ENCODE data around the gene AHI1. TPM values are rescaled to one million over a fixed set of nuclear protein-coding genes. Genes with fewer than 3 reads are reported as not detected.

Gene AHI1
- total RNA-seq, 1 experiment from 2014 or later, result 4.7 TPM

DNA sequence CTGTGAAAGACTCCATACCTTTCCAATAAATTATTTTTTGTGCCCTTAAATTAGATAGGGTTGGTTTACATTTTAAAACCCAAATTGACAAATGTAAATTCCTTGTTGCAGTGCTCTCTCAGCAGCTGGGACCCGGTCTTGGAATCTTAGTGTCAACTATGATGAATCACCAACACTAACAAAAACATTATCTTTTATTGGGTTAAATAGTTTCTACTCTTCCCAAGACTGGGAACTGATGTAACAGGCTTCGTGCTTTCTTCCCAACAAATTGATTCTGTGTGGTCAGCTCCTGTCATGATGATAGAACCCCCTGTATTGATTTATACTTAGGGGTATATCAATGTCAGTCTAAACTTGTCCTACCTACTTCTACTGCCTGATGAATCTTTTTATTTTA is 23.2 kb upstream of the AHI1 start:
- no peaks in the 10 kb centered on the region for H3K36me3 ChIP-seq
- DNase-seq, result no peak
- no peaks in the 10 kb centered on the region for H3K27me3 ChIP-seq
- H3K4me3 ChIP-seq, result no peak overlapping the region
- H3K9me3 ChIP-seq, result peaks cover 2% of the 10 kb centered on the region; the same call in 1 of the 2 replicates

DNA sequence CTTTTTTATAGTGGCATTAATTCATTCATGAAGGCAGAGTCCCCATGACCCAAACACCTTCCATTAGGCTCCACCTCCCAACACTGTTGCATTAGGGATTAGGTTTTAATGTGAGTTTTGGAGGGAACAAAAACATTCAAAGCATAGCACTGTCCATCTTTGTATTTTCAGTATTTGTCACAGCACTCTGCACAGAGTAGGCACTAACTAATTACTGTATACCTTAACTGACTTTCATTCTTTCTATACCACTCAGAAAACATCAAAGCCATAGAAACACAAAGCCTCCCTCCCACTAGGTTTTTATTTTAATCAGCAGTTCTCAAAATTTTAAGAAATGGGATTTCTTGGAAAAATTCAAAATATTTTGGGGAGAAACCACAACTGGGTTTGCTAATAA is 21.8 kb upstream of the AHI1 start:
- Histone ChIP-seq H3K9me3 (peaks cover 2% of the 10 kb centered on the region; the same call in 1 of the 2 replicates), H3K4me3 (no peak overlapping the region), H3K27me3 (no peaks in the 10 kb centered on the region), H3K36me3 (no peaks in the 10 kb centered on the region)
- DNase-seq, result no peak

DNA sequence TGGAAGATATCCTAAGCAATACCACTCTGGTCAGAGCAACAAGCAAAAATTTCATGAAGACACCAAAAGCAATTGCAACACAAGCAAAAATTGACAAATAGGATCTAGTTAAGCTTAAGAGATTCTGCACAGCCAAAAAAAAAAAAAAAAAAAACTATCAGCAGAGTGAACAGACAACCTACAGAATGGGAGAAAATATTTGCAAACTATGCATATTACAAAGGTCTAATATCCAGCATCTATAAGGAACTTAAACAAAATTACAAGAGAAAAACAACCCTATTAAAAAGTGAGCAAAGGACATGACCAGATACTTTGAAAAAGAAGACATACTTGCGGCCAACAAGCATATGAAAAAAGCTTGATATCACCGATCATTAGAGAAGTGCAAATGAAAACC is 20.0 kb upstream of the AHI1 start:
- no peaks in the 10 kb centered on the region for H3K27me3 ChIP-seq
- H3K9me3 ChIP-seq, result peaks cover 2% of the 10 kb centered on the region; the same call in 1 of the 2 replicates
- H3K36me3 ChIP-seq, result no peaks in the 10 kb centered on the region
- H3K4me3 ChIP-seq, result no peak overlapping the region
- DNase-seq, result no peak

DNA sequence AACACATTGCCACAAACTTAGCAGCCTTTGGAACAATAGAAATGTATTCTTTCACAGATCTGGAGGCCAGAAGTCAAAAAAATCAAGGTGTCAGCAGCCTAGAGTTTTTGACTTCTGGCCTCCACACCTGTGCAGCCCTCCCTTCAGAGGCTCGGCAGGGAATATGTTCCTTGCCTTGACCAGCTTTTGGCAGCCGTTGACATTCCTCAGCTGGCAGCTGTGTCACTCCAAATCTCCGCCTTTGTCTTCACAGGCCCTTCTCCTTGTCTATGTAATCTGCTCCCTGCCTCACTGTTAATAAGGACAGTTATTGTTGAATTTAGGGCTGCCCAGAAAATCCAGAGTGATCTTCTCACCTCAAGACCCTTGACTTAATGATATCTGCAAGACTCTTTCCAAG is 17.2 kb upstream of the AHI1 start:
- no peak for DNase-seq
- Histone ChIP-seq H3K36me3 (no peaks in the 10 kb centered on the region), H3K4me3 (no peak overlapping the region), H3K27me3 (no peaks in the 10 kb centered on the region), H3K9me3 (peaks cover 2% of the 10 kb centered on the region; the same call in 1 of the 2 replicates)

DNA sequence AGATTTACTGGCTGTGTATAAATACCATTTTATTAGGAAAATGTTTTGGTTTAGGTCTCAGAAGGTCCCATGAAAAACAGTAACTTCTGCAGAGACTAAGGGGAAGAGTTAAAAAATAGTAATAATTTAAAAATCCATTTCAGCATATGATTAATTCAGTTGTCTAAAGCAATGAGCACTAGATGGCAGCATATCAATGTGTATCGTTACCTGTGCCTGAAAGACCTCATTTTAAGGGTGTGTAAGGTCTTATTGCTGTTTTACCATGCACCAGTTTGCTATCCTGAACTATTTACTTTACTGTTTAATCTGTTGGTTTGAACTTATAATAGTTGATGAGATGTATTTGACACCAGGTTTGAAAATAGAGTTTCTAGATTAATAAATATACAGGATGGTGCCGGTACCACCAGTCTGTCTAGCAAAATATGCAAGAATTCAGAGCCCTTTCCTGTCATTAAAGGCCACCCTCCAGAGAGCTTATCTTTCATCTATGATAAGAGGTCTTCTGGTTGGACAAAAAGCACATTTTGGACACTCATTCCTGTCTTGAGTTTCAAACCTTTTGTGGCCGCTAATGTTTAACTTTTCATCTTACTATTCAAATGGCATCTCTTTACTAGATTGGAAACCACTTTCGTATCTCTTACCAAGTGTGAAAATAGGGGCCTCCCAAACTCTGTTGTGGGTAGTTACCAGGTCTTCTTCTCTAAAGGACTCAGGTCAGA is 8.9 kb upstream of the AHI1 start:
- no peak for DNase-seq

DNA sequence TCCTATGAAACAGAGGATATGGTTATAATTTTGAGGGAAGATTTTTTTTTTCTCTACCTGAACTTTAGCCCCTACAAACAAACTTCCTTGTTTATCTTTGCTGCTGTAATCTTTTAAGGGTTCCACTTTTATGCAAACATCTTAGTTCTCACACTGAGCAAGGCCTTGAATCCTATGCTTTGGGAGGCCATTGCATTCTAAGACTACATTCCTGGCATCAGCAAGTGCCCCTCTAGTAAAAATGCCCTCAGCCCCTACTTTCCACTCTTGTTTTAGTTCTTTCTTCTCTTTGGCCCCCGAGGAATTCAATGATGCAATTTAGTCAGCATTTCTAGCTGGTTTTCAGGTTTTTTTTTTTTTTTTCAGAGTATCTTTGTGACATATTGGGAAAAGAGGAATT is 8.1 kb upstream of the AHI1 start:
- Histone ChIP-seq H3K36me3 (no peaks in the 10 kb centered on the region), H3K27me3 (no peaks in the 10 kb centered on the region), H3K4me3 (no peak overlapping the region), H3K9me3 (no peaks in the 10 kb centered on the region)
- no peak for DNase-seq

More for the DNA sequence above, 8.9 kb upstream of the AHI1 start:
- H3K27me3 ChIP-seq, result no peaks in the 10 kb centered on the region
- H3K4me3 ChIP-seq, result no peak overlapping the region
- H3K36me3 ChIP-seq, result no peaks in the 10 kb centered on the region
- no peaks in the 10 kb centered on the region for H3K9me3 ChIP-seq

DNA sequence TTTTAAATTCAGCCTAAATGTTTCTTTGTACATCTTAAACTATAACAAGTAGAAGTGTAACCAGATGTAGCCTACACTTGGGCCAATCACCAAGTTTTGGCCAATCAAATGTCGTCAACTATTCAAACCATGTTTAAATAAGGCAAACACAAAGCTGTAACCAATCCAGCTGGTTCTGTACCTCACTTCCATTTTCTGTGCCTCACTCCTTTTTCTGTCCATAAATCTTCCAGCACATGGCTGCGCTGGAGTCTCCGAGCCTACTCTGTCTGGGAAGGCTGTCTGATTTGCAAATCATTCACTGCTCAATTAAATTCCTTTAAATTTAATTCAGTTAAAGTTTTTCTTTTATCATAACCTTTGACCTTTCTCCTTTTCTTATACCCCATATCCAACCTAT is 7.7 kb upstream of the AHI1 start:
- DNase-seq, result no peak
- Histone ChIP-seq H3K27me3 (no peaks in the 10 kb centered on the region), H3K4me3 (no peak overlapping the region), H3K9me3 (no peaks in the 10 kb centered on the region), H3K36me3 (no peaks in the 10 kb centered on the region)

DNA sequence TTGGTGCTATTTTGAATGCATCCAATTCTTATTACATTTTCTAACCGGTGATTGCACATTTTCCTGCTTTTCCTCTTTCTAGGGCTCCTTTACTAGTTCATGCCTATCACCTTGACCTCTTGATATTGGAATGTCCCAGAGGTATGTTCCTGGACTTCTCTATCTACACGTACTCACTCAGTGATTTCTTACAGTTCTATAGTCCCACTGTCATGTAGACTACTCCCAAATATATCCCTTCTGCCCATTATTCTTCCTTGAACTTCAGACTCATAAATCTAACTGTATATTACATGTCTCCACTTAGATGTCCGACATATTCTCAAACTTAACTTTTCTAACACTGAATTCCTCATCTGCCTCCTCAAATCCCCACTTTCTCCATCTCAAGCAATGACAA is 7.2 kb upstream of the AHI1 start:
- Histone ChIP-seq H3K9me3 (no peaks in the 10 kb centered on the region), H3K4me3 (no peak overlapping the region), H3K36me3 (no peaks in the 10 kb centered on the region), H3K27me3 (no peaks in the 10 kb centered on the region)
- no peak for DNase-seq

DNA sequence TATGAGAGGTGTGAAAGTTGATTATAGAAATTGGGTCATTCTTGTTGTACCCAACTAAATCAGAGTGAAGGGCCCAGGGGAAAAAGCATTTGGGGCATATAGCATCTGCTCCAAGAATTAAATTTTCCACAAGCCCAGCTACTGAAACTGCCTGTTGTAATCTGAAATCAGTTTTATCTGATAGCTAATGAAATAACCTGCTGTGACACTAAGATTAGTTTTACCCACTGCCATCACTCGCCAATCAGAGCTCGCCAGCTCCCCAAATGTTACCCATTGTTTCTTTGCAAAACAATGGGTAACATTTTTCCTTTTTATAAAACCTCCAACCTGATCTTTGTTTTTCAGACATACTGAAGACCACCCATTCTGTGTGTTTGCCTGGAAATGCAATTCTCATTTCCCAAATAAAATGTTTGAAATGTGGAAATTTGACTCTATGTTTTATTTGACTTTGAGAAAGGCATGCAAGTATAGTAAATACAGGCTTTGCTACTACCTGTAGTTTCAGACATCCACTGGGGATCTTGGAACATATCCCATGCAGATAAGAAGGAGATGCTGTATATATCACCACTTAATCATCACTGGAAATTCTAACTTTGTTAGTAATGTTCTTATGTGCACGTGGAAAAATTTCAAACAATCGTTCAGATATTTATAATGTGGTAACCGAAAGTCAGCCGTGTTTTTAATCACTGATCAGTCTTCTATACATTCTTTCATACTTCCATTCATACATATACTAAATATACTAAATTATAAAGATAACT is 6.3 kb upstream of the AHI1 start:
- Histone ChIP-seq H3K4me3 (no peak overlapping the region), H3K27me3 (no peaks in the 10 kb centered on the region), H3K36me3 (no peaks in the 10 kb centered on the region), H3K9me3 (no peaks in the 10 kb centered on the region)
- no peak for DNase-seq

DNA sequence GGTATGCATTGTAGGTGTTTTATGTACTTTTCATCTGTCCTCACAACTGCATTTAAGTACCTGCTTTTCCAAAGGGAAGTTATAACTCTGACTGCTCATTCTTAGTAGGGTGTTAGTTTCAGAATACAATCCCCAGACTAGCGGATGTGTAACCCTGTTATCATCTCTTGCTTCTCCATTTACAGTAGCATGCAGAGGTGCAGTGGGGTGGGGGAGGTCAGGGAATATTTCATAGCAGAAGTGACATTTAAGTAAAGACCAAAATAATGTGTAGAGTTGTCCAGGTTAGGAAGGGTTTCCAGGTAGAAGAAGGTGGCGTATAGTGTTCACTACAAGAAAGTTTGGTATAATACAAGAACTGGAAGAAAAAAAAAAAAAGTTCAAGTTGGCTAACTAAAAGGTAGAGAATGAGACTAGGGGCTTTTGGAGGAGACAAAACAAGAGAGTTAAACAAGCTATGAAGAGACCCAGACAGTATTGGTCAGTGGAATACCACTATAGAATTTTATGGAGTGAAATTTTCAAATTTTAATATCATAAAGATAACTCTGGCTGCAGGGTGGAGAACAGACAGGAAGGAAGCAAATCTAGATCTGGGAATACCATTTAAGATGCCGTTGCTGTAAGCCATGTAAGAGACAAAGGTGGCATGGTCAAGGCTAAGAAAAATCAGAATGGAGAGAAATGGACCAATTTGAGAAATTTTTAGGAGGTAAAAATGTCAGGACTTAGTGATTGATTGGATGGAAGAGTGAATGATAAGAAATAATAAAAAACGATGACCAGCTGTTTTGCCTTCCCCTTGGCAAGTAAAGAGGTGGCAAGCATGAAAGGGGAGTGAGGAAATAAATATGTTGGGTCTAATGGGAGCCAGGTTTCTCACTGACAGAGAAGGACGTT is 2.2 kb upstream of the AHI1 start:
- H3K27me3 ChIP-seq, result no peaks in the 10 kb centered on the region
- no peak for DNase-seq
- H3K36me3 ChIP-seq, result peaks cover 8% of the 10 kb centered on the region
- no peaks in the 10 kb centered on the region for H3K9me3 ChIP-seq
- no peak overlapping the region for H3K4me3 ChIP-seq

DNA sequence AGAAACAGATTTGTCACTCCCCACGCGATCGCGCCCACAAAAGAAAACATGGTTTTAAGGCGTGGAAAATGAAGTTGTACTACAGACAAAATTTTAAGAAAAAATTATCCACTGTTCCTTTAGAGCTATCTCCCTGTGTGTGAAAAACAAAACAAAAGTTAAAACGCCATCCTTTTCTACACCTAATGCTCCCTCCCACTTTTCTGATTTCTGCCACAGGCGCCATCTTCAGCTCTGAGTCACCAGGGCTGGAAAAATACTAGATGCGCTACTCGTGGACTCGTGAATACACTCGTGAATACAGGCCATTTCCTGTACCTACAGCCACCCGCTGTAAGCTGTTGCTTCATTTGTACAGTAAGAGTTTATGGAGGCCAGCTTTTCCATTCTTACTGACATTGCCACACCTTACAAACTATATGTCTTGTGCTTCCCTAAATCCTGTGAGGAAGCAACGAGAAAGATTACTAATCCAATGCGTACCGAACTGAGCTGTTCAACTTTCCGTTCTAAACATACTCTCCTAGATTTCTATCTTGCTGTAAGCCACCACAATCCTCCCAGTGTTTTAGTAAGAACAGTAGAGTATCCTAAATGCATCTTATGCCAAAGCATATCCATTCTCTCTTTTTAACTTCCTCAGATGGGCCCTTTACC is 773 bp upstream of the AHI1 start:
- H3K9me3 ChIP-seq, result no peaks in the 10 kb centered on the region
- peak overlapping the region; percentile 69 for H3K4me3 ChIP-seq
- H3K27me3 ChIP-seq, result no peaks in the 10 kb centered on the region
- DNase-seq, result peak; percentile 70
- H3K36me3 ChIP-seq, result peaks cover 22% of the 10 kb centered on the region

DNA sequence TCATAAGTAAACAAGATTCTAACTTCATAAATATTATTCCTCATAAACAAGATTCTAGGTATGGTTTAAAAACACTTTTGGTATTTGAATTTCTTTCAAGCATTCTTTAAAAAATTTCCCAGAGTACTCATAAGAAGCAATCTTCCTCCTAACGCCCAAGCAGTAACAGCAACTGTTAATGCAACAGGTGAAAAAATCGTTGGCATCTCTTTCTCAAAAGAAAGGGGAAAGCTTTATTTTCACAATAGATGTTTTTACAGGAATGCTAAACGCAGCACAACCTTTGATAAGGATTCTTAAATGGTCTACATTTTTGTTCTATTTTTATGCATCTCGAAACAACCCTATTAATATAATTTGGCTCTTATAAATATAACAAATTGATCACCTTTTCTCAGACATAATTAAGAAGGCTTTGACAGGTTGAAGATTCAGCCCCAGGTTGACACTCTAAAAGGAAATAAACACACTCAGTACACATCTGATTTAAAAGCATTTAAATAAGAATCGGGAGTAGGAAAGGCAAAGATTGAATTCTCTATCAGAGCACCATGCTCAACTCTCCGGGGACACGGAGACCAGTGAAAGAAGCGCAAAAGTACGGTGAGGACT is 634 bp downstream of the AHI1 start:
- Histone ChIP-seq H3K4me3 (peak overlapping the region; percentile 69), H3K9me3 (peaks cover 2% of the 10 kb centered on the region; the same call in 1 of the 2 replicates), H3K27me3 (no peaks in the 10 kb centered on the region), H3K36me3 (peaks cover 34% of the 10 kb centered on the region)
- DNase-seq, result no peak

DNA sequence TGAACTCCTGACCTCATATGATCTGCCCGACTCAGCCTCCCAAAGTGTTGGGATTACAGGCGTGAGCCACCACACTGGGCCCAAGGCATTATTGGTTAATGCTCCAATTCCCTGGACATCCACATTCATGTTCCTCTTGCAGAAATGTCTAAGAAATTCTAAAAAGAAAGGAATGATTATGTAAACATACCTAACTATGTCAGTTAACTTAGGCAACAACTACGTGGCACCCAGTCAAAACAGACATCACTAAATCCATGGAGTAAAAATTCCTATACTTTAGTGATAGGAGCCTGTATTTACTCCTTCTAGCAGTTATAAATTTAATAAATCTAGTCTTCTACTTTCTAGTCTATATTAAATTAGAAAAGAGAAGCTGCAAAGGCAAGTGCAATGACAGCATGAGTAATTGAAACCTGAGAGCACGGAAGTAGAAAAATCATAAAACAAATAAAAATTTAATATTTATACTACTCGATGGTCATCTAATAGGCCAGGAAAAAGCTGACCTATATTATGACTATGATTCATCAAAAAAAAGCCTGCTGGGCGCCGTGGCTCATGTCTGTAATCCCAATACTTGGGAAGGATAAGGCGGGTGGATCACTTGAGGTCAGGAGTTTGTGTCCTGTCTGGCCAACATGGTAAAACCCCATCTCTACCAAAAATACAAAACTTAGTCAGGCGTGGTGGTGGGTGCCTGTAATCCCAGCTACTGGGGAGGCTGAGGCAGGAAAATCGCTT is 4.2 kb downstream of the AHI1 start:
- peaks cover 70% of the 10 kb centered on the region for H3K36me3 ChIP-seq
- no peak overlapping the region for H3K4me3 ChIP-seq
- H3K9me3 ChIP-seq, result peaks cover 2% of the 10 kb centered on the region; the same call in 1 of the 2 replicates
- no peaks in the 10 kb centered on the region for H3K27me3 ChIP-seq
- DNase-seq, result peak; percentile 6

DNA sequence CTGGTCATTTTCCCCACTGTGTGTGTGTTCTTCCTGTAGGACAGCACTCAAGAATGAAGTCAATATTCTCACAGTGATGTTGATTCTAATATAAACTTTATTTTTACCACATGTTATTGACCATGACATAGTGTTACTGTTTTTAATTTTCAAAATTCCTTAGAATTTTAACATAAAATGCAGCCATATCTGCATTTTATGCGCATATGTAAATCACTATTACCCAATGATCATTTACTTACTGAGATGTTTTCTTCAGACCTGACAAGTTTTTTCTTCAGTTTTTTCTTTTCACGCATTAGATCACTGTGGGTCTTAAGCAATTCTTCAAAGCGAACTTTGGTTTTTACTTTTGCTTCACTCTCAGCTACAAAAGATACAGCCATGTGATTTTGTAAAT is 7.2 kb downstream of the AHI1 start:
- no peaks in the 10 kb centered on the region for H3K27me3 ChIP-seq
- H3K9me3 ChIP-seq, result peaks cover 2% of the 10 kb centered on the region; the same call in 1 of the 2 replicates
- peaks cover 96% of the 10 kb centered on the region for H3K36me3 ChIP-seq
- no peak for DNase-seq
- no peak overlapping the region for H3K4me3 ChIP-seq

DNA sequence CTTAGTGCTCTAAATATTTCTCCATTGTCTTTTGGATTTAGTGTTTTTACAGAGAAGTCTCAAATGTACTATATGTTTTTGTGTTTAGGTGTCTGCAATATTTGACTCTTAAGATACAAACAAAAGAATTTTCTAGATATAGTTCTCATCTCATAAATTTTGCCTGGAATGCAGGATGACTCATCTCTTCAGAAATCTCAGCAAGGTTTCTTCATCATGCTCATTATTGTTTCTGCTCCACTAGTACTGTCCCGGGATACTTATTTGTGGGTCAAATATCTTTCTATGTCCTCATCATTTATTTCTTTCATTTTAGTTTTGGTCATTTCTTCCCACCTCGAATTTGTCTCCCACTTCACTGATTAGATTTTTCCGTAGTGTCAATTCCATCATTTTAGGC is 9.5 kb downstream of the AHI1 start:
- Histone ChIP-seq H3K4me3 (no peak overlapping the region), H3K27me3 (no peaks in the 10 kb centered on the region), H3K36me3 (peaks cover 96% of the 10 kb centered on the region), H3K9me3 (peaks cover 15% of the 10 kb centered on the region)
- DNase-seq, result no peak

All from MG63 (cell line).